ENCODE results near the gene AKT3.

DNA sequence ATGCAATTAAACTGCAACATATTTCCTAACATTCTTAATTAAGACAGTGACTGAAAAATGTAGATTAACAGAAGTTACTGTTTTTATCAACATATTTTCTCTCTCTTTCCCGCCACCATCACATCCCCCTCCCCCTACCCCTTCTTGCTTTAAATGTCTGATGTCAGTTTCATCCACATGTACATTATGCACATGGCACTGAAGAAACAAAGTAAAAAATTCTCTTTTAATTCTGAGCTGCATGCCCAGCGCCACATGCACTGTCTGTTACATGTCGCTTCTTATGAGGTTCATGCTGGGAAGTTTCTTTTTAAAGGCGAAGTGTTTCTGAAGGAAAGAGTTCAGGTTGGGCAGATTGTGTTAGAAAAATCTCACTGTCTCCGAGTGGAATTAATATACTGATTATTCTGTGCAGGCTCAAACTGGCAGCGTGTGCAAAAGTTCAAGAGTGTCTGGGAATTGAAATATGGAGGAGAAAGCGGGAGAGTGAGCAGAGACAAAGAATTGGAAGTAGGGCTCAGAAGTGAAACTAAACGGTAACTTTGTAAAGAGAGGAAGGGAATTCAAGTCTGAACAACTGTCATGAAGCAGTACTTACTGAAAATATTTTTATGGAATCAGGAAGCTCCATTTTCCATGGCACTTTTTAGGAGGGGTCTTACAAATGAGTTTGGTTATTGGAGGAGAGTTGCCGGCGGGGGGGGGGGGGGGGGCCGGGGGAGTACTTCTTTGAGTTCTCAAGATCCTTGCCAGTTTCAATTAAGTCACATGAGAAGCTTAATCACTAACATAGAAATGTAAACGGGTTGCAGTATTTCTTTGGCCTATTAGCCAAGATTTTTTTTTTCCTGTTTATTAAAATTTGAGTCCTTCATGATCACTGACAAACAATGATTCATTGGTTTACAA is 376.6 kb downstream of the AKT3 start:
- TF ChIP-seq, protein P1, sequence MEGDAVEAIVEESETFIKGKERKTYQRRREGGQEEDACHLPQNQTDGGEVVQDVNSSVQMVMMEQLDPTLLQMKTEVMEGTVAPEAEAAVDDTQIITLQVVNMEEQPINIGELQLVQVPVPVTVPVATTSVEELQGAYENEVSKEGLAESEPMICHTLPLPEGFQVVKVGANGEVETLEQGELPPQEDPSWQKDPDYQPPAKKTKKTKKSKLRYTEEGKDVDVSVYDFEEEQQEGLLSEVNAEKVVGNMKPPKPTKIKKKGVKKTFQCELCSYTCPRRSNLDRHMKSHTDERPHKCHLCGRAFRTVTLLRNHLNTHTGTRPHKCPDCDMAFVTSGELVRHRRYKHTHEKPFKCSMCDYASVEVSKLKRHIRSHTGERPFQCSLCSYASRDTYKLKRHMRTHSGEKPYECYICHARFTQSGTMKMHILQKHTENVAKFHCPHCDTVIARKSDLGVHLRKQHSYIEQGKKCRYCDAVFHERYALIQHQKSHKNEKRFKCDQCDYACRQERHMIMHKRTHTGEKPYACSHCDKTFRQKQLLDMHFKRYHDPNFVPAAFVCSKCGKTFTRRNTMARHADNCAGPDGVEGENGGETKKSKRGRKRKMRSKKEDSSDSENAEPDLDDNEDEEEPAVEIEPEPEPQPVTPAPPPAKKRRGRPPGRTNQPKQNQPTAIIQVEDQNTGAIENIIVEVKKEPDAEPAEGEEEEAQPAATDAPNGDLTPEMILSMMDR (optimal IDR thresholded peaks at IDR 0.05 in 1 of 3, IDR thresholded peaks at IDR 0.05 in 1 of 3, conservative IDR thresholded peaks at IDR 0.05 in 1 of 3; ENCODE audit: extremely low read depth in 1 of 3, insufficient read depth in 2 of 3, low read length in 3 of 3) = no peak
- TF ChIP-seq EZH2 (IDR thresholded peaks at IDR 0.05; ENCODE audit: low read length) = no peak
